ENCODE results near the gene ABCC4. TPM values are rescaled to one million over a fixed set of nuclear protein-coding genes. Genes with fewer than 3 reads are reported as not detected.

Gene ABCC4
- total and polyA plus RNA-seq, 2 experiments from 2014 or later = 4.3 to 12.2 TPM

GRCh38 chr13:95253033-95253432 lies 48.2 kb downstream of the ABCC4 start:
- H3K4me1 Mint-ChIP-seq = no peaks in the 10 kb centered on the region; the same call in 2 of the 3 replicates
- Histone ChIP-seq H3K4me2 (no peak overlapping the region), H3K27me3 (ENCODE audit: insufficient read depth) (no peaks in the 10 kb centered on the region), H3F3A (replicated peaks; ENCODE audit: low read depth) (no peaks in the 10 kb centered on the region), H3K4me1 (ENCODE audit: insufficient read depth) (no peaks in the 10 kb centered on the region), H2AFZ (no peak overlapping the region), H3K27ac (ENCODE audit: low read depth) (no peak overlapping the region), H3K9me2 (ENCODE audit: insufficient read depth) (0 out of 2 replicates have a peak, but pooled peaks cover 4% of the 10 kb centered on the region), H3K79me2 (replicated peaks; ENCODE audit: insufficient read depth) (0 out of 2 replicates have a peak, but pooled peaks cover 3% of the 10 kb centered on the region), H4K20me1 (replicated peaks; ENCODE audit: insufficient read depth) (no peaks in the 10 kb centered on the region), H3K4me3 (no peak overlapping the region), H3K36me3 (ENCODE audit: insufficient read depth) (no peaks in the 10 kb centered on the region)
- H3K27ac Mint-ChIP-seq = no peak overlapping the region
- peaks cover 2% of the 10 kb centered on the region for H3K27me3 Mint-ChIP-seq (ENCODE audit: insufficient read depth, low read depth, poor library complexity)
- DNase-seq (ENCODE audit: low spot score) (no peak), ATAC-seq (no peak)
- no peaks in the 10 kb centered on the region for H3K9me3 Mint-ChIP-seq
- TF ChIP-seq ZNF331 (CRISPR knock-in tag; IDR thresholded peaks at IDR 0.05; ENCODE audit: low read depth) = no peak
- TF ChIP-seq EZH2 (IDR thresholded peaks at IDR 0.05; ENCODE audit: low read depth, unreplicated experiment) = no peak
- no peak for TF ChIP-seq CTCF (conservative IDR thresholded peaks at IDR 0.05; ENCODE audit: low read depth in 2 of 2)
- TF ChIP-seq NANOG (IDR thresholded peaks at IDR 0.05; ENCODE audit: borderline replicate concordance) = no peak
- TF ChIP-seq JUNB (IDR thresholded peaks at IDR 0.05; ENCODE audit: unreplicated experiment) = no peak
- no peak for TF ChIP-seq CREB1 (CRISPR knock-in tag; IDR thresholded peaks at IDR 0.05; ENCODE audit: low read depth)
- no peak for TF ChIP-seq STAT1 (IDR thresholded peaks at IDR 0.05; ENCODE audit: unreplicated experiment)
- TF ChIP-seq ETS1 (IDR thresholded peaks at IDR 0.05) = no peak
- TF ChIP-seq REST (IDR thresholded peaks at IDR 0.05; ENCODE audit: unreplicated experiment) = no peak
- no peak for TF ChIP-seq ZNF462 (CRISPR knock-in tag; IDR thresholded peaks at IDR 0.05)
- no peak for TF ChIP-seq POLR2AphosphoS5 (IDR thresholded peaks at IDR 0.05; ENCODE audit: low read depth)
- no peak for TF ChIP-seq EZH2phosphoT487 (IDR thresholded peaks at IDR 0.05; ENCODE audit: unreplicated experiment)
- TF ChIP-seq ZNF114 (CRISPR knock-in tag; IDR thresholded peaks at IDR 0.05) = no peak
- no peaks in the 10 kb centered on the region for H3K36me3 Mint-ChIP-seq (ENCODE audit: low read depth)
- no peak overlapping the region for H3K4me3 Mint-ChIP-seq
